ENCODE results near the gene VN1R5. TPM values are rescaled to one million over a fixed set of nuclear protein-coding genes. Genes with fewer than 3 reads are reported as not detected.

VN1R5 gene
- total RNA-seq, 1 experiment from 2014 or later: not detected

GRCh38 chr1:247299723-247300381 is 44.0 kb downstream of the VN1R5 start:
- H2AFZ ChIP-seq (ENCODE audit: low read length): no peak overlapping the region
- H3K9me2 ChIP-seq (replicated peaks; ENCODE audit: insufficient read depth, low read length): no peaks in the 10 kb centered on the region
- H4K20me1 ChIP-seq (ENCODE audit: insufficient read depth, low read depth, low read length): no peaks in the 10 kb centered on the region
- no peak overlapping the region for H3K27ac ChIP-seq (ENCODE audit: low read length)
- no peaks in the 10 kb centered on the region for H3K79me2 ChIP-seq (ENCODE audit: low read length)
- H3K36me3 ChIP-seq (ENCODE audit: insufficient read depth, low read length): peaks cover 2% of the 10 kb centered on the region; the same call in 1 of the 2 replicates
- no peak for DNase-seq
- no peak overlapping the region for H3K9ac ChIP-seq (ENCODE audit: low read length)
- H3K9me3 ChIP-seq (ENCODE audit: low read length): no peaks in the 10 kb centered on the region
- no peak overlapping the region for H3K4me2 ChIP-seq (ENCODE audit: low read depth, low read length, poor library complexity, severe bottlenecking)
- no peak overlapping the region for H3K4me3 ChIP-seq (ENCODE audit: low read length)
- no peaks in the 10 kb centered on the region for H3K27me3 ChIP-seq (ENCODE audit: low read length)
- H3K4me1 ChIP-seq (ENCODE audit: low read length): no peaks in the 10 kb centered on the region

- Histone ChIP-seq H3K9ac (ENCODE audit: low read length) (no peak overlapping the region), H3K4me1 (ENCODE audit: low read length) (no peaks in the 10 kb centered on the region), H3K79me2 (ENCODE audit: low read length) (no peaks in the 10 kb centered on the region), H4K20me1 (ENCODE audit: insufficient read depth, low read depth, low read length) (no peaks in the 10 kb centered on the region), H3K27ac (ENCODE audit: low read length) (no peak overlapping the region), H3K4me3 (ENCODE audit: low read length) (no peak overlapping the region), H3K9me2 (replicated peaks; ENCODE audit: insufficient read depth, low read length) (no peaks in the 10 kb centered on the region), H3K4me2 (ENCODE audit: low read depth, low read length, poor library complexity, severe bottlenecking) (no peak overlapping the region), H3K36me3 (ENCODE audit: insufficient read depth, low read length) (peaks cover 5% of the 10 kb centered on the region; the same call in 1 of the 2 replicates), H3K27me3 (ENCODE audit: low read length) (no peaks in the 10 kb centered on the region), H2AFZ (ENCODE audit: low read length) (no peak overlapping the region), H3K9me3 (ENCODE audit: low read length) (no peaks in the 10 kb centered on the region)
- no peak for DNase-seq
Observed at GRCh38 chr1:247300491-247301175, 44.8 kb downstream of the VN1R5 start.

GRCh38 chr1:247301176-247301540 is 45.3 kb downstream of the VN1R5 start:
- no peak overlapping the region for H3K9ac ChIP-seq (ENCODE audit: low read length)
- no peaks in the 10 kb centered on the region for H3K4me1 ChIP-seq (ENCODE audit: low read length)
- H4K20me1 ChIP-seq (ENCODE audit: insufficient read depth, low read depth, low read length): no peaks in the 10 kb centered on the region
- H3K9me3 ChIP-seq (ENCODE audit: low read length): no peaks in the 10 kb centered on the region
- no peak overlapping the region for H3K27ac ChIP-seq (ENCODE audit: low read length)
- H2AFZ ChIP-seq (ENCODE audit: low read length): no peak overlapping the region
- H3K79me2 ChIP-seq (ENCODE audit: low read length): no peaks in the 10 kb centered on the region
- no peak for DNase-seq
- peaks cover 9% of the 10 kb centered on the region; the same call in 1 of the 2 replicates for H3K36me3 ChIP-seq (ENCODE audit: insufficient read depth, low read length)
- H3K4me3 ChIP-seq (ENCODE audit: low read length): no peak overlapping the region
- no peaks in the 10 kb centered on the region for H3K27me3 ChIP-seq (ENCODE audit: low read length)
- H3K9me2 ChIP-seq (replicated peaks; ENCODE audit: insufficient read depth, low read length): no peaks in the 10 kb centered on the region
- no peak overlapping the region for H3K4me2 ChIP-seq (ENCODE audit: low read depth, low read length, poor library complexity, severe bottlenecking)

- Histone ChIP-seq H3K4me3 (ENCODE audit: low read length) (no peak overlapping the region), H3K4me2 (ENCODE audit: low read depth, low read length, poor library complexity, severe bottlenecking) (no peak overlapping the region), H2AFZ (ENCODE audit: low read length) (no peak overlapping the region), H3K9me3 (ENCODE audit: low read length) (no peaks in the 10 kb centered on the region), H3K9ac (ENCODE audit: low read length) (no peak overlapping the region), H3K79me2 (ENCODE audit: low read length) (no peaks in the 10 kb centered on the region), H3K27ac (ENCODE audit: low read length) (no peak overlapping the region), H4K20me1 (ENCODE audit: insufficient read depth, low read depth, low read length) (no peaks in the 10 kb centered on the region), H3K27me3 (ENCODE audit: low read length) (no peaks in the 10 kb centered on the region), H3K4me1 (ENCODE audit: low read length) (no peaks in the 10 kb centered on the region), H3K9me2 (replicated peaks; ENCODE audit: insufficient read depth, low read length) (no peaks in the 10 kb centered on the region), H3K36me3 (ENCODE audit: insufficient read depth, low read length) (peaks cover 12% of the 10 kb centered on the region; the same call in 1 of the 2 replicates)
- DNase-seq: no peak
Observed at GRCh38 chr1:247303216-247303615, 47.3 kb downstream of the VN1R5 start.

GRCh38 chr1:247304031-247304430 is 48.2 kb downstream of the VN1R5 start:
- DNase-seq: no peak
- H4K20me1 ChIP-seq (ENCODE audit: insufficient read depth, low read depth, low read length): no peaks in the 10 kb centered on the region

More at GRCh38 chr1:247304031-247304430, 48.2 kb downstream of the VN1R5 start:
- Histone ChIP-seq H3K4me2 (ENCODE audit: low read depth, low read length, poor library complexity, severe bottlenecking) (no peak overlapping the region), H3K4me1 (ENCODE audit: low read length) (no peaks in the 10 kb centered on the region), H3K36me3 (ENCODE audit: insufficient read depth, low read length) (peaks cover 12% of the 10 kb centered on the region; the same call in 1 of the 2 replicates), H3K27ac (ENCODE audit: low read length) (no peak overlapping the region), H2AFZ (ENCODE audit: low read length) (no peak overlapping the region), H3K9me3 (ENCODE audit: low read length) (no peaks in the 10 kb centered on the region), H3K79me2 (ENCODE audit: low read length) (no peaks in the 10 kb centered on the region), H3K27me3 (ENCODE audit: low read length) (no peaks in the 10 kb centered on the region), H3K4me3 (ENCODE audit: low read length) (no peak overlapping the region), H3K9me2 (replicated peaks; ENCODE audit: insufficient read depth, low read length) (no peaks in the 10 kb centered on the region), H3K9ac (ENCODE audit: low read length) (no peak overlapping the region)

Small RNA genes lying within 50 kb of the gene (small RNA-seq; reads per million reads assigned to genes)
- not detected for gene RF00019

Other genes starting within 250 kb of the VN1R5 start
- 0.63 and 6.6 TPM in 2 replicates for gene ZNF695, start 248.0 kb upstream of the VN1R5 start, total RNA-seq (2014; rRNA removed; shearing (Covaris generic); ENCODE audit: low replicate concordance)
- gene ZNF670, start 177.3 kb upstream of the VN1R5 start, total RNA-seq (2014; rRNA removed; shearing (Covaris generic); ENCODE audit: low replicate concordance): 5.7 and 20.0 TPM in 2 replicates
- gene ZNF669, start 151.7 kb upstream of the VN1R5 start, total RNA-seq (2014; rRNA removed; shearing (Covaris generic); ENCODE audit: low replicate concordance): 8.4 and 22.3 TPM in 2 replicates
- 46.0 and 75.6 TPM in 2 replicates for gene ZNF124, start 84.1 kb upstream of the VN1R5 start, total RNA-seq (2014; rRNA removed; shearing (Covaris generic); ENCODE audit: low replicate concordance)
- gene ZNF496, start 75.8 kb downstream of the VN1R5 start, total RNA-seq (2014; rRNA removed; shearing (Covaris generic); ENCODE audit: low replicate concordance): 28.6 and 75.1 TPM in 2 replicates
- not detected in 2 replicates for gene NLRP3, start 160.1 kb downstream of the VN1R5 start, total RNA-seq (2014; rRNA removed; shearing (Covaris generic); ENCODE audit: low replicate concordance)
- gene OR2B11, start 202.0 kb downstream of the VN1R5 start, total RNA-seq (2014; rRNA removed; shearing (Covaris generic); ENCODE audit: low replicate concordance): not detected in 2 replicates